Activated T-cell treated with anti-CD3 and anti-CD28 coated beads, Interleukin-2, amount 50 U/mL, for 48 hours (primary cell): Measurements from ENCODE around the gene WNT2.
"Not testable (repeated sequence)": the region's sequence is repeated elsewhere in the genome, so short reads cannot be mapped to it uniquely, and the experiment has no call there.

Experiments
- DNase-seq, 2 experiments: peaks; one replicate each; pipeline ENCODE4 v3.0.0-alpha.2; 2020

WNT2 gene

GRCh38 chr7:117250801-117251200 is 72.1 kb downstream of the WNT2 start:
- no peak for DNase-seq

- no peak for DNase-seq
These were observed 72.6 kb downstream of the WNT2 start for GRCh38 chr7:117250245-117250644.

- DNase-seq = no peak
These were observed 73.2 kb downstream of the WNT2 start for GRCh38 chr7:117249696-117250095.

- no peak for DNase-seq
These were observed 74.0 kb downstream of the WNT2 start for GRCh38 chr7:117248829-117249228.

GRCh38 chr7:117247809-117248208 is 75.0 kb downstream of the WNT2 start:
- no peak for DNase-seq

GRCh38 chr7:117245703-117246102 is 77.2 kb downstream of the WNT2 start:
- DNase-seq = not testable (repeated sequence)

GRCh38 chr7:117243390-117243789 is 79.5 kb downstream of the WNT2 start:
- DNase-seq = no peak

GRCh38 chr7:117241088-117241487 is 81.8 kb downstream of the WNT2 start:
- DNase-seq = no peak

GRCh38 chr7:117238937-117239336 is 83.9 kb downstream of the WNT2 start:
- DNase-seq = no peak

- DNase-seq = no peak
These were observed 84.4 kb downstream of the WNT2 start for GRCh38 chr7:117238472-117238871.

- no peak for DNase-seq
These were observed 85.2 kb downstream of the WNT2 start for GRCh38 chr7:117237646-117238045.

GRCh38 chr7:117231047-117231359 is 91.9 kb downstream of the WNT2 start:
- no peak for DNase-seq

GRCh38 chr7:117230276-117231046 is 92.4 kb downstream of the WNT2 start:
- no peak for DNase-seq

GRCh38 chr7:117229350-117229749 is 93.5 kb downstream of the WNT2 start:
- no peak for DNase-seq

GRCh38 chr7:117227091-117227490 is 95.8 kb downstream of the WNT2 start:
- no peak for DNase-seq

GRCh38 chr7:117225536-117225935 is 97.3 kb downstream of the WNT2 start:
- no peak for DNase-seq
